ENCODE data around the gene LCN1.

DNA sequence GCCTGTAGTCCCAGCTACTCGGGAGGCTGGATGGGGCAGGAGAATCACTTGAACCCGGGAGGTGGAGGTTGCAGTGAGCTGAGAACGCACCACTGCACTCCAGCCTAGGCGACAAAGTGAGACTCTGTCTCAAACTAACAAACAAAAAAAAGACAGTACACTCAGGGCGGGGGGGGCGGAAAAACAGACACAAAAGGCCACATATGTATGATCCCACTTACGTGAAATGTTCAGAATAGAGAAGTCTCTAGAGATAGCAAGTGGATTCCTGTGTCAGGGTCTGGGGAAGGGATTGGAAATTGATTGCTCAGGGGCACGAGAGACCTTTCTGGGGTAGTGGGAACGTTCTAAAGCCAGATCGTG is 9.0 kb upstream of the LCN1 start:
- no peak for TF ChIP-seq POLR2A (IDR thresholded peaks at IDR 0.05; ENCODE audit: low read depth, low read length)
- TF ChIP-seq, protein P1, sequence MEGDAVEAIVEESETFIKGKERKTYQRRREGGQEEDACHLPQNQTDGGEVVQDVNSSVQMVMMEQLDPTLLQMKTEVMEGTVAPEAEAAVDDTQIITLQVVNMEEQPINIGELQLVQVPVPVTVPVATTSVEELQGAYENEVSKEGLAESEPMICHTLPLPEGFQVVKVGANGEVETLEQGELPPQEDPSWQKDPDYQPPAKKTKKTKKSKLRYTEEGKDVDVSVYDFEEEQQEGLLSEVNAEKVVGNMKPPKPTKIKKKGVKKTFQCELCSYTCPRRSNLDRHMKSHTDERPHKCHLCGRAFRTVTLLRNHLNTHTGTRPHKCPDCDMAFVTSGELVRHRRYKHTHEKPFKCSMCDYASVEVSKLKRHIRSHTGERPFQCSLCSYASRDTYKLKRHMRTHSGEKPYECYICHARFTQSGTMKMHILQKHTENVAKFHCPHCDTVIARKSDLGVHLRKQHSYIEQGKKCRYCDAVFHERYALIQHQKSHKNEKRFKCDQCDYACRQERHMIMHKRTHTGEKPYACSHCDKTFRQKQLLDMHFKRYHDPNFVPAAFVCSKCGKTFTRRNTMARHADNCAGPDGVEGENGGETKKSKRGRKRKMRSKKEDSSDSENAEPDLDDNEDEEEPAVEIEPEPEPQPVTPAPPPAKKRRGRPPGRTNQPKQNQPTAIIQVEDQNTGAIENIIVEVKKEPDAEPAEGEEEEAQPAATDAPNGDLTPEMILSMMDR (IDR thresholded peaks at IDR 0.05; ENCODE audit: extremely low read depth in 1 of 2, insufficient read depth in 1 of 2, low read depth in 1 of 2, low read length in 2 of 2): no peak
- no peak for TF ChIP-seq JUN (IDR thresholded peaks at IDR 0.05; ENCODE audit: borderline replicate concordance, insufficient read depth, insufficient read length, low read depth)
- TF ChIP-seq, protein P2, sequence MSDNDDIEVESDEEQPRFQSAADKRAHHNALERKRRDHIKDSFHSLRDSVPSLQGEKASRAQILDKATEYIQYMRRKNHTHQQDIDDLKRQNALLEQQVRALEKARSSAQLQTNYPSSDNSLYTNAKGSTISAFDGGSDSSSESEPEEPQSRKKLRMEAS (IDR thresholded peaks at IDR 0.05; ENCODE audit: insufficient read depth, insufficient read length): no peak
- no peak for TF ChIP-seq EZH2 (IDR thresholded peaks at IDR 0.05; ENCODE audit: borderline replicate concordance, low read depth, low read length, severe bottlenecking)
- no peak for TF ChIP-seq GATA2 (IDR thresholded peaks at IDR 0.05; ENCODE audit: insufficient read depth, insufficient read length, low read depth, low read length)
